A172 (cell line): ENCODE measurements around the gene SORL1. TPM values are rescaled to one million over a fixed set of nuclear protein-coding genes. Genes with fewer than 3 reads are reported as not detected.
"Not testable (repeated sequence)": the region's sequence is repeated elsewhere in the genome, so short reads cannot be mapped to it uniquely, and the experiment has no call there.

ENCODE experiments used
- DNase-seq: peaks from one replicate; pipeline ENCODE4 v3.0.0-alpha.2; 2015; ENCODE audit warnings: low spot score
- total RNA-seq: library from RNA; depleted of rRNA; stranded (reverse); fragments of >200 nt; shearing (Covaris generic); gene quantifications from 2 replicates; pipeline ENCODE4 v1.2.3, GENCODE V29; 2014

SORL1 gene
- total RNA-seq, 1 experiment from 2014 or later, result 2.1 TPM

DNA sequence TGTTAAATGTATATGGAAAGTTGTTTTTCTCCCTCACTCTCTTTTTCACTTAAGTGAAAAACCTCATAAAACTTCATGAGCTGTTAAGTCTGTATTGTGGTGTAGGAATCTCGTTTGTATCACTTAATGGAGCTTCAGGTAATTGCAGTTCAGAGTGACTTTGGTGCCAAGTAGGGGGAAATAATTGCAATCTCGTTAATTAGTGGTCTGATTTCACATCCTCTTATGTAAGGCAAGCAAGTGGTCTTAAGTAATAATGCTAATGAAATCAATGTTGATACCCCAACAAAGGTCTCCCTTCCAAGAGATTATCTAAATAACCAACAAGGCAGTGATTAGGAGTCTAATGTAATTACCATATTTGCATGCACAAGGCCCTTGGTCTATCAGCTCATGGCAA, 174.9 kb downstream of the SORL1 start:
- no peak for DNase-seq

DNA sequence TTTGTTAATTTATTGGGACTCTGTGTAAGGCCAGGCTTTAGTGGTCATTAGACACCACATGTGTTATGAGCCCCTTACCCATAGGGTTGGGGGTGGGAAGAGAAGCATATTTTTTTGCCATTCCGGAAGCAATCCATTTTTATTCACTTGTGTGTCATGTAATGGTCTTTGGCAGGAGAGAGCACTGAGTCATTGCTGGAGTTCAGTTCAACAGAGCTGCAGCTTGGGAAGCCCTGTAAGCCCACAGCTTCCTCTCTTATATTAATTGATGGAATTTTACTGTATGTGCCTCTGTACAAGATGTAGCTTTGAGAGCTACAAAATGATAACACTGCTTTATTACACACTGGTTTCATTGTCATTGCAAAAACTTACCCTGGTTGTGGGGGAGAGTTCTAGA, 177.9 kb downstream of the SORL1 start:
- peak; percentile 58 for DNase-seq

DNA sequence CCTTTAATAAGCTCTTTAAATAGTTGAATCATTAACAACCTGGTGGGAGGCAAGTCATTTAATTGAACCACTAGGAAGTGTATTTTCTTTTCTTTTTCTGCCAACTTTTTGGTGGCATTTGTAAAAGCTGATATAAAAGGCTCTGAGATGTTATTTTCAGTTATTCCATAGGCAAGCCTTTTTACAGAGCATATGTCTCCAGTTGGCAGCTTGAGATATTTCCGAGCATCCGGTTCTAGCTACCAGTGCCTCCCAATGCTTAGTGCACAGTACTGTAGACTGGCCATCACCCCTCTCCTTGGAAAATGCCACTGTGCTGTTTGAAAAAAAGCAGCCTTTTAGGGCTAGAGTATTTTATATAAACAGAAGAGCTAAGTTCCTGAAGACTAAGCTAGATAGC, 179.3 kb downstream of the SORL1 start:
- no peak for DNase-seq

DNA sequence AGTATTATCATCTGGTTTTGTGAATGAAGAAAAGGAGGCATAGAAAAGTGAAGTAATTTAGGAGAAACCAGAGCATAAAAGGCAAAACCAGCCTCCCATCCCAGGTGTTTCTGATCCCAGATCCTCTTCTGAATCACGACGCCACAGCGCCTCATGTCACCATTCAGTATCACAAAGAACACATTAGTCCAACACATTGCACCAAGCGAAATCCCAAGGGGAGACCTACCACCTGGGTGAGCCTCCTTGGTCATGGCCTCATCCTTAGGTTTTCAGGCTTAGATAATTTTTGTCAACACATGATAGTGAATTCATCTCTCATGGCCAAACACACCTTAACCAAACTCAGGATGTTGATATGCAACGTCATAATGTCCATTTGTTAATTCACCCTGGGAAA, 182.2 kb downstream of the SORL1 start:
- DNase-seq, result no peak

DNA sequence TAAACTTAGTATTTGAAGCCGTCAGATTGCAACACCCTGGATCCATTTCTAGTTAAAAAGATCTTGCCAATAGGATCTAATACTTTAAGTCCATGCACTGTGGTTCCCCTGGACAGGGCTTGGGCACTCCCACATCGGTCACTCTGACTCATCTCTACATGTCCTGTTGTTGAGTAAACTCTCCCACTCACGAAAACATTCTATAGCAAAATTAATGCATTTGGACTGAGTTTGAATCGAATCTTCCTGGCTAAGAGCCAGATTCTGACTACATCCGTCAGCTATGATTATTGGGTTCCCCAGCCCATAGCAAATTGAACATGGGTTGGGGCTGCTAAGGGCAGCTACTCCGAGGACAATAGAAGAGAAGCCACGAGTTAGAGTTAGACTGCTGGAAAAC, 182.8 kb downstream of the SORL1 start:
- DNase-seq, result peak; percentile 29

DNA sequence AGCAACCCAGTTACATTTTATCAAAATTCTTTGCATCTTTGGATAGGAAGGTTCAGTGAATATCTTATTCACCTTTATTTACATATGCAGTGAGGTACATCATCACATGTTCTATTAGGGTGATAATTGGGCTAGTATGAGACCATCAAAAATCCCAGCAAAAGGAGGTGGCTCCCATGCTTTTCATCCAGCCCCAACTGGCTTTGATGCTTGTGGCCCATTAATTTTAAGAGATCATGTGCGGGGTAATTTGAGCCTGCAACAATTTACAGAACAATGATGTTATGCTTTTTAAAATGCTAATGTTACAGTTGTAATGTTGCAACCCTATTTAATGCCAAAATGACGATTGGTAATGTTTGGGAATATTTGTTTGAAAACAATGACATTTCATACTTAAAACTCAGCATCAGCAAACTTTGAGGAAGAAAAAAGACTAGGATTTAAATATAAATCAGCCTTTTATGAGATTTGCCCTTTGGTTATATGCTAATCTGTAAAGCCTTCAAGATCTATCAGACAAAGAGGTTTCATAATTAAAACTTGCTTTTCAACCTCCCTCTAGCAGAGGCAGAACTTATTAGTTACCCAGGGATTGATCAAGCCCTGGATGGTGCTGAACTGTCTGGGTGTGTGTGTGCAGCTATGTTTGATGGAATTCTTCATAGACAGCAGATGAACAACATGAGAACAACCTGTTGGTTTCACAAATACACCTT, 184.1 kb downstream of the SORL1 start:
- DNase-seq, result no peak

DNA sequence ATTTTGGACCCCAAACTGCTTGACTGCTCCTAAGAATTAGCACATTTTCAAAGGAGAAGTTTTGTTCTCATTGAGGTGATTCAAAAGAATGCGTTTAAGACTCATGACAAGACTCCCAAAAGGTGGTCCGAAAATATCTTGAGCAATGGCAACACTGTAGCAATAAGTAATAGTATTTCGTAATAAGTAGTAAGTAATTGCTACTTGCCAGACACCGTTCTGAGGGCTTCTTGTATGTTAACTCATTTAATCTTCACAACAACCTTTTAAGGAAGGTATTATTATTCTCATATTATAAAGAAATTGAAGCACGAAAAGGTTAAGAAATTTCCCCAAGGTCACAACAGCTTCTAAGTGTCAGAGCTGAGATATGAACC, 184.7 kb downstream of the SORL1 start:
- DNase-seq, result no peak

DNA sequence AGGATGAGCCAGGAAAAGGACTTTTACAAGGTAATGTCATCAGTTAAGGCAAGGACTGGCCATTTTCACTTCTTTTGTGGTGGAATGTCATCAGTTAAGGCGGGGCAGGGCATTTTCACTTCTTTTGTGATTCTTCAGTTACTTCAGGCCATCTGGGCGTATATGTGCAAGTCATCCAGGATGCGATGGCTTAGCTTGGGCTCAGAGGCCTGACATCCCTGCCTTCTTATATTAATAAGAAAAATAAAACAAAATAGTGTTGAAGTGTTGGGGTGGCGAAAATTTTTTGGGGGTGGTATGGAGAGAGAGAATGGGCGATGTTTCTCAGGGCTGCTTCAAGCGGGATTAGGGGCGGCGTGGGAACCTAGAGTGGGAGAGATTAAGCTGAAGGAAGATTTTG, 185.5 kb downstream of the SORL1 start:
- not testable (repeated sequence) for DNase-seq

DNA sequence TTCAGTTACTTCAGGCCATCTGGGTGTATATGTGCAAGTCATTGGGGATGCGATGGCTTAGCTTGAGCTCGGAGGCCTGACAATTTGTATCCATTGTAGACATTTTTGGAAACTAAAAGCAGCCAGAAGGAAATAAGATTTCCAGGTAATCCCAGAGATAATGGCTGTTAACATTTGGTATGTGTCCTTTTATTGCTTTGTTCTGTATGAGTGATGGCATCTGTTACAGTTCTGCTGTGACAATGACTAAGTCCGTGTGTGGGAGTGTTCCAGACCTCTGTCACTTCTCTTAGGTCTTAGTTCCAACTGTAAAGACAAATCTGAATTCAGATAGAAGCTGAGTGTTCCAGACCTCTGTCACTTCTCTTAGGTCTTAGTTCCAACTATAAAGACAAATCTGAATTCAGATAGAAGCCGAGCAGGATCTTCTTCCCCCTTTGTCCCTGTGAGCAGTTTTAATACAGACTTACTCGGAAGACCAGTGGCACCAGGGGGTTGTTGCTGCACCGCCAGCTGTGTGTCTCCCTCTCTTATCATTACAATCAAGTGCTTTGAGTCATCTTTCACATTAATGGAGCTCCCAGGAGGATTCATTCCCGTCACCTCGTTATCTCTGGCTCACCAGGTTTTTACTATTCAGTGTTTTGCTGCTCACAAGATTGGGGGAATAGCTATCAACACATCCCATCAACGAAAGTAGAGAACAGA, 191.5 kb downstream of the SORL1 start:
- no peak for DNase-seq

DNA sequence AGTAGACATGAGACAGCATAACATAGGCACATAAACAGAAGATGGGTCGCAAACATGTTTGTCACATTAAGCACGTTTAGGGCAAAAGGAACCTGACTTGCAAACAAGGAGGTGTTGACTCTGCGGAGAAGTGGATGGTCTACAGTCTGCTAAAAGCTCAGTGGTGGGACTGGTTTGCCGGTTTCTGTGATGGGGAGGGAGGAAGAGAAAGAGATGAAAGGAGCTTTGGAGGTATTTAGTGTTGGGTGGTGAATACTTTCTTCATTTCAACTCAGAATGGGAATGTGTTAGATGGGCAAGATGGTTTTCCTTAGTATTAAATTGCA, 192.0 kb downstream of the SORL1 start:
- no peak for DNase-seq

DNA sequence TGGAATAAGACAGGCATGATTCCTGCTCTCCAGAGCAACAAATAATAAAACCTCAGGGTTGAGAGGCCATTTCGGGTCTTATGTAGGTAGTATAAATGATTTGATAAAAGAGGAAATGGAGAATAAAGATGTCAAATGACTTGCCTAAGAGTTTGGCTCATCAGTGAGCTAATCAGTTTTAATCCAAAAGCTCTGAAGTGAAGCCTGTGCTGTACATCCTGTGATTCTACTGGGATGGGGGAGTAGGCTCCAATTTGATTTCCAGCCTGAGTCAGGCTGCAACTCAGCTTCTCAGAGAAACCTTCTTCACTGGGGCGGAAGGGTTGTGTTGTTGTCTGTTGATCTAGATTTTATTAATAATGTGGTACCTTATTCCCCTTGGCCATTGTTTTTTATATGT, 192.9 kb downstream of the SORL1 start:
- DNase-seq, result no peak

DNA sequence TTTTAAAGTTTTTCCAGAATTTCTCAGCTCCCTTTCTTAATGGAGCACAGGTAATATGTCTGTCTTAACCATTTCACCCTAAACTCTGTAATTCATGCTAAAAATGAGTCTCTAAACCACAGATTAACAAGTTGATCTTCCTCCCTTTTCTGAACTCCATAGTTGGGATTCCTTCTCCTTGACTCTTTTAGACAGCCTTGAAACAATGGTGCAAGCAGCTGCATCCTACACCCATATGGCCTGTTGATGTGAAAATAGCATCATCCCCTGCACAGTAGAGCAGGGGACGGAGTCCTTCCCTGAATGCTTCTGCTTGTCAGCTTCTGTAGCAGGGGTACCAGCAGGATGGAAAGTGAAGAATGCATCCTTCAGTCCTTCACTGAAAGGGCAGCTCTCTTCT, 193.5 kb downstream of the SORL1 start:
- DNase-seq, result no peak

DNA sequence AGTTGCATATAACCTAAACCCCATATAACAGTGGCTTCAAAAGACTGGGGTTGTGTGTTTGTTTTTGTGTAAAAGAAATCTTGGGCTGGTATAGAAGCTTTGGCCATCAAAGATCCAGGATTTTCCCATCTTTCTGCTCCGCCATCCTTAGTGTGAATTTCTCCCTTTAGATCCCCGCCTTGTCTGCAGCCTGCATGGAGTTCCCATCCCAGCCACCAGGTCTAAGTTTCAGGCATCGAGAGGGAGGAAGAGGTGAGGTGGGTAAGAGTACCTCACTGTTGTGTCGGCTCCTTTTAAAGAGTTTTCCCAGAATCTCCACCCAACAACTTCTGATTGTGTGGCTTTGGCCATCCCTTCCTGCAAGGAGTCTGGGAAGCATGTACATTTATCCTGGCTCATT, 196.2 kb downstream of the SORL1 start:
- DNase-seq, result no peak

DNA sequence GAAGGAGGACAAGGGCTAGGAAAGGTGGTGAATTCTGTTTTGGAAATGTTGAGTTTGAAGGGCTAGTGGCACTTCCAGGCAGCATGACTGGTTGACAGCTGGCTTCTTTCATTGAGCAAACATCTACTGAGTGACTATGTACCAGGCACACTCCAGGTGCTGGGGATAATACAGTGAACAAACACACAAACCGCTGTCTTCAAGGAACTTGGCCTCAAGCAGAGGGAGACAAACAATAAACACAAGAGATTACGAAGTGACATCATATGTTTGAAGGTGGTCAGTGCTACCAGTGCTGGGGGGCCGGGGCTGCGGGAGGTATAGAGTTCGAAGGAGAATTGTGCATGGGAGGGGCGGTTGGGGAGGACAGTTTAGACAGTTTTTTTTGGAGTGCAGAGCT, 197.7 kb downstream of the SORL1 start:
- no peak for DNase-seq

DNA sequence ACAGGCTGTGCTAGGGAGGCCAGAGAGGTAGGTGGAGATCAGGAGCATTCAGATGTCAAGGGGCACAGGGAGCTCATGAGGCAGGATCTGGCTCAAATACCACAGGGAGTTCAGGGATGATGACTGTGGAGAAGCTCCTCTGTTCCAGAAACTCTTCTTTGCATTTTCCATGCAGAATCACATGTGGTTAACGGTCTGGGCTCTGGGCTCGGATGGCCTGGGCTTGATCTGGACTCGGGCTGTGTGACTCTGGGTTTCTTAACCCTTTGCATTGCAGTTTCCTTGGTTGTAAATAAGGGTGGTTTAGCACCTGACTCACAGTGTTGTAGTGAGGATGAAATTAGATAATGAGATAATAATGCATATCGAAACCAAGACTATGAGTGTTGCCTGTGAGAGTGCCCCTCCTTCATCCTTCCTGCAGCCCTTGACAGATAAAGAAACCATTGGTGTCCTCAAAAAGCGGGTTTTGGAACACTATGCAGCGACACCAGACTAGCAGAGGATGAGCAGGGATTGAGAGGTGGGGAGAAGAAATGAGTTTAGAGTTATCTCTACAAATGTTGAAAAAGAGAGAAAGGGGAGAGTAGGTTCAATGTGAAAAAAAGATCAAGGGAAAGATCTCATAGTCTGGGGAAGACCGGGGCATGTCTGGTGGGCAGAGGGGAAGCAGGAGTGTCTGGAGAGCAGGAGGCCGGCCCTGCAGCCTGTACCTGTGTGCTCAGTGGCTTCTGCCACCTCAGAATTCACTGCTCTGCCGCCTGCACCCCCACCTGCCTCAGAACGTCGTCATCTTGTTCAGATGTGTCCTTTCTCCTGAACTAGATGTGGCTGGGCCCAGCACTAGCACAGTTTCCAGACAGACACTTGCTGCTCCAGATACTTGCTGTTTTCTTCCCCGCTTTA, 198.5 kb downstream of the SORL1 start:
- DNase-seq, result no peak

DNA sequence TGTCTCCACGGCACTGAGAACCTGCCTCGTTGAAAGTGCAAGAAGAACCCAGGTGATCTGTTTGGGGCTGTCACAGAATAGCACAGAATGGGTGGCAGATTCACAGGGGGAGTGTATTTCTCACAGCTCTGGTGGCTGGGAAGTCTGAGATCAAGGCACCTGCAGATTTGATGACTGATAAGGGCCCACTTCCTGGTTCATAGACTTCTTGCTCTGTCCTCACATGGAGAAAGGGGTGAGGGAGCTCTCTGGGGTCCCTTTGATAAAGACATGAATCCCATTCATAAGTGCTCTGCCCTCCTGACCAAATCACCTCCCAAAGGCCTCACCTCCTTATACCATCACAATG, 199.1 kb downstream of the SORL1 start:
- DNase-seq, result no peak

DNA sequence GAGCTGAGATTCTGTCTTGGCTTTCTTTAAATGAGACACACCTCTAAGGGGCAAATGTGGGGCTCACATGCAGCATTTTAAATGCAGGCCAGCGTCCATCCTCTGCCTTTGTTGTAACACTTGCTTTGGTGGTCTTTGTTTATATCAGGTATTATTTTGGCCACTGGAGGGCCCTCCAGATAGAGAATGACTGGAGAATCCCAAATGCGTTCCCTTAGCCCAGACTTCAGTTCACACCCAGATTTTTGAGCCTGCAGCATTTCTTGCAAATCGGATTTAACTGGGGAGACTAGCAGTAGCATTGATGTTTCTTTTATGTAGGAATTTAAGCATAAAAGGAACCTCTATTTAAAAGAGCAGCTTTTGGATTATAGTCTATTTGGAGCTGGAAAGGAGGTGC, 200.9 kb downstream of the SORL1 start:
- no peak for DNase-seq

DNA sequence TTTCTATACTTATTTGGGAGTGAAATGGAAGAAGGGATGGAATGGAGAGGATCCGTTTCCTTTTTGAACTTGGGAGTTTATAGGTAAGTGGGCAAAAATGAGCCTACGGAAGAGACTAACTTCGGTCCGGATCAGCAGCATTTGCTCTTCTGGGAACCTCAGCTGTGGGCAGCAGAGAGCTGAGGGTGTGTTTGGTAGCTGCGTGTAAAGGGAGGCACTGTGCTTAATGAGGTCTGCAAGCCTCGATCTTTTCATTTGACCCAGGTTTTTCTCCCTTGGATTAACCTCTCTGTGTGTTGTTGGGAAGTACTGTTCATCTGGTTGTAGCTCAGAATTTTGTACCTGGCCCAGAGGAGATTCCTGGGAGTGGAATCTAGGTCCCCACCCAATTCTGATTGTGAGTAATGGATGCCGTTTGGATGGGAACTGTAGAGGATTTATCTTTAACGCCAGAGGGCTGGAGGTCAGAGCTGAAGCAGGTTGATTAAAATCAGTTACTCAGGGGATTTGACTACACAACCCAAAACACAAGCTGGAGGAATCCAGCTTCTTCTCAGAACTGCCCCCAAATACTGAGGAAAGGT, 202.2 kb downstream of the SORL1 start:
- no peak for DNase-seq

DNA sequence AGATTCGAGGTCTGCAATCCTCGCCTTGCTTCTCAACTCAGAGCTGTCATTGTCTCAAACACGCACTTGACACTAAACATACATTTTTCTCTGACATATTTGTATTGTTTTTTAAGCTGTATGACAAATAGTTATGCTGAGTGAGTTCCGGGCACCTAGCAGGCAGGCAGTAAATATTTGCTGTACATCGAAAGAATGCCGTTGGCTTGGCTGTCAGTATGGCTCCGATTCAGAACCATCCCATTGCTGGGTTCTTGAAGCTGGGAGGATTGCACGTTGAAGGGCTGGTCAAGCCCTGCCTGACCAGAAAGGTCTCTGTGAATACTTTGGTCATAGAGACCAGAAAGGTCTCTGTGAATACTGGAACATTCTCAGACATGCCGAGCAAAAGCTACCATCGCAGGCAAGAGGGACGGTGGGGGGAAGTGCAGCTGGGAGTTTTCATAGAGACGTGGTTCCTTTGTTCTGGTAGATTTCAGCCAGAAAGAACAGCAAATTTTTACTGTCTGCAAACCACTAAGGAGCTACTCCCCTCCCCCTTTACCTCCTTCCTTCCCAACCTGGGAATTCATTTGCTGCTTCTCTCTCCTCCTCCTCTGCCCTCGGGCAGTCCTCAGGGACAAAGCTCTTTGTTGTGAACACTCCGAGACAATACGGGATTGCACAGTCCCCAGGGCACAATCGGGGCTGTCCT, 202.9 kb downstream of the SORL1 start:
- DNase-seq, result no peak

DNA sequence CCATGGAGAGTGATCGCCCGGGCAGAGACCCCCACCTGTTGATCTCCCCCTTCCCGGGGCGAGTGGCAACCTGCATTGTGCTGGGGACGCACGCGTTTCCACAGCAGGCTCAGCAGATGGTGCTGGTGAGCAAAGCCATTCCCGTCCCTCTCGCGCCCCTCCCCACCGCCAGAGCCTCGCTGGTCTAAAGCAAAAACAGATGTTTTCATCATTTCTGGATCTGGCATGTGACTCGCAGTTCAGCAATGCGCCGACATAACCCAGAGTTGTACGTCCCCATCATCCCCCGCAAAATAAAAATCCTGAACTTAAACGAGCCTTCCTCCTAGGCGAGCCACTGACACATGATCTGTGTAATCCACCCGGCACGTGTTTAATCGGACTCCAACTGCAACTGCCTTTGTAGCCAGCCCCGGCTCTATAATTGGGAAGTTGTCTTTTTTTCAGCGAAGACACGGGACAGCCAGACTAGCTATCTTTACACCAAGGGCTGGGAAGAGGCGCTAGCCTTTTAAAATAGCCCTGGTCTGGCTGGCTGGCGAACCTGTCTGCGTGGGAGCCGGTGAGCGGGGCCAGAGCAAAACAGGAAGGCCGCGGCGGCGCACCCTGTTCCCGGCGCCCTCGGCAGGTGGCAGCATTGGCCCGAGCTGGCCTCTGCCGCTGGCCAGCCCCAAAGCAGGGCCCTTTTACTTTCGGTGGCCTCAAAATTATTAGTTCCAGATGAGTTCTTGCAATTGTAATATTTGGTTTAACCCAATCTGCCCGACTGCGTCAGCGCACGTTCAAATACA, 203.6 kb downstream of the SORL1 start:
- peak; percentile 60 for DNase-seq
